WTC11 (cell line): Measurements from ENCODE around the gene BBS9. TPM values are rescaled to one million over a fixed set of nuclear protein-coding genes. Genes with fewer than 3 reads are reported as not detected.

ENCODE experiments used
- ATAC-seq: fragments of 200-7000 bp; cut with Tn5 transposase; 2 replicates; pipeline ENCODE4 v1.10.0; 2021; ENCODE audit warnings: mild to moderate bottlenecking, moderate library complexity
- CTCF ChIA-PET: fragments of 300-600 bp; sonication (Branson Sonifier 250); formaldehyde crosslinking; loops from one replicate; lab custom pipeline; 2021; ENCODE audit warnings: antibody characterized with exemption; lab: Charles Lee
- POLR2A ChIA-PET: fragments of 350-600 bp; sonication (Branson Sonifier 250); formaldehyde crosslinking; loops from one replicate; lab custom pipeline; 2021; ENCODE audit warnings: antibody characterized with exemption; lab: Charles Lee
- DNase-seq: peaks from one replicate; pipeline ENCODE4 v3.0.0; 2021; ENCODE audit warnings: low spot score
- H3K27ac Mint-ChIP-seq: 2 replicates; pipeline ENCODE4 v1.8.0; 2021; ENCODE audit warnings: mixed read lengths
- H3K27me3 Mint-ChIP-seq: 2 replicates; pipeline ENCODE4 v1.8.0; 2021; ENCODE audit warnings: low read depth, mild to moderate bottlenecking, moderate library complexity, mixed read lengths
- H3K36me3 Mint-ChIP-seq: 2 replicates; pipeline ENCODE4 v1.8.0; 2021; ENCODE audit warnings: mixed read lengths
- H3K4me1 Mint-ChIP-seq: 2 replicates; pipeline ENCODE4 v1.8.0; 2022; ENCODE audit warnings: mixed read lengths
- H3K4me3 Mint-ChIP-seq: 2 replicates; pipeline ENCODE4 v1.8.0; 2021; ENCODE audit warnings: mild to moderate bottlenecking, moderate library complexity, mixed read lengths
- H3K9me3 Mint-ChIP-seq: 2 replicates; pipeline ENCODE4 v1.8.0; 2021; ENCODE audit warnings: mixed read lengths
- FOXJ3 ChIP-seq: sonication (generic); formaldehyde crosslinking; IDR thresholded peaks from 2 replicates; pipeline ENCODE4 v1.9.0; 2021; ENCODE audit warnings: missing genetic modification reagents, mild to moderate bottlenecking, borderline replicate concordance
- GABPB1 ChIP-seq: sonication (generic); formaldehyde crosslinking; IDR thresholded peaks from 2 replicates; pipeline ENCODE4 v1.8.1; 2023; ENCODE audit warnings: mild to moderate bottlenecking, missing genetic modification reagents
- GRHL2 ChIP-seq: fragments of 250-450 bp; sonication (Bioruptor Pico); IDR thresholded peaks from 2 replicates; pipeline ENCODE4 v1.8.0; 2022; ENCODE audit warnings: mild to moderate bottlenecking, moderate library complexity; ENCODE audit not compliant: insufficient replicate concordance, severe bottlenecking
- IRF2 ChIP-seq: sonication (generic); formaldehyde crosslinking; IDR thresholded peaks from 2 replicates; pipeline ENCODE4 v1.8.0; 2022; ENCODE audit warnings: low read depth, missing genetic modification reagents, borderline replicate concordance
- JAZF1 ChIP-seq: fragments of 250-450 bp; sonication (Bioruptor Pico); IDR thresholded peaks from 2 replicates; pipeline ENCODE4 v1.9.0; 2021; ENCODE audit warnings: moderate library complexity, mild to moderate bottlenecking, inconsistent platforms
- NFE2L1 ChIP-seq: sonication (generic); formaldehyde crosslinking; IDR thresholded peaks from 2 replicates; pipeline ENCODE4 v1.8.1; 2023; ENCODE audit warnings: missing genetic modification reagents
- RELA ChIP-seq: sonication (generic); formaldehyde crosslinking; IDR thresholded peaks from 2 replicates; pipeline ENCODE4 v1.8.1; 2022; ENCODE audit warnings: missing genetic modification reagents, mild to moderate bottlenecking, borderline replicate concordance
- SMAD3 ChIP-seq: sonication (generic); formaldehyde crosslinking; IDR thresholded peaks from 2 replicates; pipeline ENCODE4 v1.8.0; 2022; ENCODE audit warnings: missing genetic modification reagents, mild to moderate bottlenecking, borderline replicate concordance
- SMAD4 ChIP-seq: sonication (generic); formaldehyde crosslinking; IDR thresholded peaks from 2 replicates; pipeline ENCODE4 v1.8.0; 2022; ENCODE audit warnings: mild to moderate bottlenecking, missing genetic modification reagents
- SP1 ChIP-seq: sonication (generic); formaldehyde crosslinking; conservative IDR thresholded peaks from 2 replicates; pipeline ENCODE4 v1.8.1; 2022; ENCODE audit warnings: missing genetic modification reagents
- TEAD1 ChIP-seq: sonication (generic); formaldehyde crosslinking; IDR thresholded peaks from 2 replicates; pipeline ENCODE4 v1.8.0; 2022; ENCODE audit warnings: mild to moderate bottlenecking, missing genetic modification reagents
- TEAD4 ChIP-seq: sonication (generic); formaldehyde crosslinking; IDR thresholded peaks from 2 replicates; pipeline ENCODE4 v1.8.0; 2022; ENCODE audit warnings: mild to moderate bottlenecking, missing genetic modification reagents
- ZNF232 ChIP-seq: sonication (generic); formaldehyde crosslinking; IDR thresholded peaks from 2 replicates; pipeline ENCODE4 v1.8.0; 2022; ENCODE audit warnings: mild to moderate bottlenecking, missing genetic modification reagents
- ZNF423 ChIP-seq: fragments of 250-450 bp; sonication (Bioruptor Pico); IDR thresholded peaks from 2 replicates; pipeline ENCODE4 v2.1.2; 2022; ENCODE audit warnings: mild to moderate bottlenecking, moderate library complexity
- total RNA-seq: library from RNA; stranded (reverse); gene quantifications from 3 replicates; pipeline ENCODE4 v1.2.3, GENCODE V29; 2021
- TF ChIP-seq, protein P1 (sequence below): sonication (generic); formaldehyde crosslinking; conservative IDR thresholded peaks from 2 replicates; pipeline ENCODE4 v1.8.1; 2022; ENCODE audit warnings: mild to moderate bottlenecking, missing genetic modification reagents
- TF ChIP-seq, protein P2 (sequence below): fragments of 250-450 bp; sonication (Bioruptor Pico); IDR thresholded peaks from 2 replicates; pipeline ENCODE4 v2.1.2; 2022; ENCODE audit warnings: mild to moderate bottlenecking, moderate library complexity
- TF ChIP-seq, protein P3 (sequence below): sonication (generic); formaldehyde crosslinking; IDR thresholded peaks from 2 replicates; pipeline ENCODE4 v1.8.0; 2022; ENCODE audit warnings: mild to moderate bottlenecking, missing genetic modification reagents
- TF ChIP-seq, protein P4 (sequence below): fragments of 200-600 bp; IDR thresholded peaks from 2 replicates; pipeline ENCODE4 v1.8.0; 2022; ENCODE audit warnings: antibody characterized with exemption
- TF ChIP-seq, protein P5 (sequence below): sonication (generic); formaldehyde crosslinking; IDR thresholded peaks from 2 replicates; pipeline ENCODE4 v1.8.1; 2022; ENCODE audit warnings: low read depth, missing genetic modification reagents, borderline replicate concordance
- TF ChIP-seq, protein P6 (sequence below): sonication (generic); formaldehyde crosslinking; IDR thresholded peaks from 2 replicates; pipeline ENCODE4 v1.8.0; 2023; ENCODE audit warnings: mild to moderate bottlenecking, missing genetic modification reagents
- TF ChIP-seq, protein P7 (sequence below): fragments of 250-450 bp; sonication (Bioruptor Pico); conservative IDR thresholded peaks from 2 replicates; pipeline ENCODE4 v1.9.0; 2021; ENCODE audit warnings: mild to moderate bottlenecking

The BBS9 gene
- total RNA-seq, 1 experiment from 2014 or later: 56.6 TPM

DNA sequence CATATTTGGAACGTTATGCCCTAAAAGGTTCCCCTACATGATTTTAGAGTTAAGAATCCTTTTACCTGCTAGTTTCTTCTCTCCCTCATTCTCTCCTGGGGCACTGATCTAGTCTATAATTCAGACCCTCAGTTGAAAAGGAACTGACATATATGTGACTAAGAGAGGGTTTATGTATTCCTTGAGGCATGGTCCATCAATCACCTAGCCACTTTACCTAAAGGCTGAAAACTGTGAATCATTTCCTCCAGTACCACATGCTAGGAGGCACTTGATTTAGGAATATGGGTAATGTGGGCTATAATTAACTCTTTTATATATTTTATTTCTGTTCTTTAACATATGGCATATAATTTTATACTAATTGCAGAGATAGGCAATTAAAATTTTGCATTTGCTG lies 303.5 kb downstream of the BBS9 start:
- H3K4me1 Mint-ChIP-seq: no peaks in the 10 kb centered on the region
- POLR2A ChIA-PET: no interaction called here
- H3K36me3 Mint-ChIP-seq: no peaks in the 10 kb centered on the region
- ATAC-seq (no peak), DNase-seq (no peak)
- no peak overlapping the region for H3K27ac Mint-ChIP-seq
- H3K9me3 Mint-ChIP-seq: no peaks in the 10 kb centered on the region
- H3K27me3 Mint-ChIP-seq: no peaks in the 10 kb centered on the region
- TF ChIP-seq, protein P1, sequence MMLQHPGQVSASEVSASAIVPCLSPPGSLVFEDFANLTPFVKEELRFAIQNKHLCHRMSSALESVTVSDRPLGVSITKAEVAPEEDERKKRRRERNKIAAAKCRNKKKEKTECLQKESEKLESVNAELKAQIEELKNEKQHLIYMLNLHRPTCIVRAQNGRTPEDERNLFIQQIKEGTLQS (CRISPR knock-in tag): no peak
- no peak for TF ChIP-seq RELA (CRISPR knock-in tag)
- CTCF ChIA-PET: no interaction called here
- no peak overlapping the region for H3K4me3 Mint-ChIP-seq

DNA sequence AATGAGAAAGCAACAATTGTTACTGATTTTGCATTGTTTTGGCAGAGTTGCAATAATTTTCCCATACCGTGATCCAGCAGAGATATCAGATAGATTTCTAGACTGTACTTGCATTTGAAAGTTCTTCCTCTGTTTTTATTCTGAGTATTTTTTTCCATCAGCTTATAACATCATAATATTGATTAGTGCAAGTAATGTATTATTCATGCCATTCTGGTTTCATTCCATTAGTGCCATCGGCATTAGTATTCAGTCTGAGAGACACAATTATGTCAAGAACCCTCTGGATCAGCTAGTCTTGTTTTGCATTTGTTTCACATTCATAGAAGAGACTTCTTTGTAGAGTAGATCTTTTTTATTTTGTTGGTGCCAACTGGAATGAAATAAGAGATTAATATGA lies 304.0 kb downstream of the BBS9 start:
- Mint-ChIP-seq H3K27ac (no peak overlapping the region), H3K36me3 (no peaks in the 10 kb centered on the region), H3K27me3 (no peaks in the 10 kb centered on the region), H3K4me1 (no peaks in the 10 kb centered on the region), H3K4me3 (no peak overlapping the region), H3K9me3 (no peaks in the 10 kb centered on the region)
- ChIA-PET CTCF (no interaction called here), POLR2A (no interaction called here)
- ATAC-seq (no peak), DNase-seq (no peak)
- TF ChIP-seq, protein P2, sequence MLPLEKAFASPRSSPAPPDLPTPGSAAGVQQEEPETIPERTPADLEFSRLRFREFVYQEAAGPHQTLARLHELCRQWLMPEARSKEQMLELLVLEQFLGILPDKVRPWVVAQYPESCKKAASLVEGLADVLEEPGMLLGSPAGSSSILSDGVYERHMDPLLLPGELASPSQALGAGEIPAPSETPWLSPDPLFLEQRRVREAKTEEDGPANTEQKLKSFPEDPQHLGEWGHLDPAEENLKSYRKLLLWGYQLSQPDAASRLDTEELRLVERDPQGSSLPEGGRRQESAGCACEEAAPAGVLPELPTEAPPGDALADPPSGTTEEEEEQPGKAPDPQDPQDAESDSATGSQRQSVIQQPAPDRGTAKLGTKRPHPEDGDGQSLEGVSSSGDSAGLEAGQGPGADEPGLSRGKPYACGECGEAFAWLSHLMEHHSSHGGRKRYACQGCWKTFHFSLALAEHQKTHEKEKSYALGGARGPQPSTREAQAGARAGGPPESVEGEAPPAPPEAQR (CRISPR knock-in tag): no peak
- no peak for TF ChIP-seq FOXJ3

DNA sequence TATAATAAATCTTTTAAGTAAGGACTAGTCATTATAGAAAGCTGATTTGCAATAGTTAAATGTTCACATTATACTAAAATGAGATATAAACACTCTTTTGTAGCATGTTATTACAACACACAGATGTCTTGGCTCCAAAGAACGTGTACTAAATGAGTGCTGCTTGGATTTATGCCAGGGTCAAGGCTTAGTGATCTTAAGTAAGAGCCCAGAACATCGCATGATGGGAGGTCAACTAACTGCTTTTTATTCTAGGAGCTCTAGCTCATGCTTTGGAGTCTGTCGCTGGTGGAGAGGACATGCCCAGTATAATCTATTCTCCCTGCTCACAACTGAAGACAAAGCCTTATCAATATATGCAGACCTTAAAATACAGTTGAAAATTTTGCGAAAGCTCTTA lies 315.1 kb downstream of the BBS9 start:
- ChIA-PET CTCF (interaction anchor here (1.7 to 1.8 kb wide), 2 partner anchors 15 to 229 kb away, joined by 4 to 5 read pairs; no protein-coding TSS in a partner anchor), POLR2A (no interaction called here)
- no peak overlapping the region for H3K4me3 Mint-ChIP-seq
- peaks cover 15% of the 10 kb centered on the region for H3K4me1 Mint-ChIP-seq
- no peak for DNase-seq
- H3K27ac Mint-ChIP-seq: no peak overlapping the region
- no peaks in the 10 kb centered on the region for H3K9me3 Mint-ChIP-seq
- TF ChIP-seq, protein P3, sequence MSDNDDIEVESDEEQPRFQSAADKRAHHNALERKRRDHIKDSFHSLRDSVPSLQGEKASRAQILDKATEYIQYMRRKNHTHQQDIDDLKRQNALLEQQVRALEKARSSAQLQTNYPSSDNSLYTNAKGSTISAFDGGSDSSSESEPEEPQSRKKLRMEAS (CRISPR knock-in tag): no peak
- no peak for TF ChIP-seq IRF2 (CRISPR knock-in tag)
- TF ChIP-seq SMAD3 (CRISPR knock-in tag): no peak
- no peak for TF ChIP-seq ZNF423 (CRISPR knock-in tag)
- no peak for TF ChIP-seq JAZF1 (CRISPR knock-in tag)
- TF ChIP-seq, protein P4, sequence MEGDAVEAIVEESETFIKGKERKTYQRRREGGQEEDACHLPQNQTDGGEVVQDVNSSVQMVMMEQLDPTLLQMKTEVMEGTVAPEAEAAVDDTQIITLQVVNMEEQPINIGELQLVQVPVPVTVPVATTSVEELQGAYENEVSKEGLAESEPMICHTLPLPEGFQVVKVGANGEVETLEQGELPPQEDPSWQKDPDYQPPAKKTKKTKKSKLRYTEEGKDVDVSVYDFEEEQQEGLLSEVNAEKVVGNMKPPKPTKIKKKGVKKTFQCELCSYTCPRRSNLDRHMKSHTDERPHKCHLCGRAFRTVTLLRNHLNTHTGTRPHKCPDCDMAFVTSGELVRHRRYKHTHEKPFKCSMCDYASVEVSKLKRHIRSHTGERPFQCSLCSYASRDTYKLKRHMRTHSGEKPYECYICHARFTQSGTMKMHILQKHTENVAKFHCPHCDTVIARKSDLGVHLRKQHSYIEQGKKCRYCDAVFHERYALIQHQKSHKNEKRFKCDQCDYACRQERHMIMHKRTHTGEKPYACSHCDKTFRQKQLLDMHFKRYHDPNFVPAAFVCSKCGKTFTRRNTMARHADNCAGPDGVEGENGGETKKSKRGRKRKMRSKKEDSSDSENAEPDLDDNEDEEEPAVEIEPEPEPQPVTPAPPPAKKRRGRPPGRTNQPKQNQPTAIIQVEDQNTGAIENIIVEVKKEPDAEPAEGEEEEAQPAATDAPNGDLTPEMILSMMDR: no peak
- TF ChIP-seq ZNF232 (CRISPR knock-in tag): no peak
- TF ChIP-seq, protein P5, sequence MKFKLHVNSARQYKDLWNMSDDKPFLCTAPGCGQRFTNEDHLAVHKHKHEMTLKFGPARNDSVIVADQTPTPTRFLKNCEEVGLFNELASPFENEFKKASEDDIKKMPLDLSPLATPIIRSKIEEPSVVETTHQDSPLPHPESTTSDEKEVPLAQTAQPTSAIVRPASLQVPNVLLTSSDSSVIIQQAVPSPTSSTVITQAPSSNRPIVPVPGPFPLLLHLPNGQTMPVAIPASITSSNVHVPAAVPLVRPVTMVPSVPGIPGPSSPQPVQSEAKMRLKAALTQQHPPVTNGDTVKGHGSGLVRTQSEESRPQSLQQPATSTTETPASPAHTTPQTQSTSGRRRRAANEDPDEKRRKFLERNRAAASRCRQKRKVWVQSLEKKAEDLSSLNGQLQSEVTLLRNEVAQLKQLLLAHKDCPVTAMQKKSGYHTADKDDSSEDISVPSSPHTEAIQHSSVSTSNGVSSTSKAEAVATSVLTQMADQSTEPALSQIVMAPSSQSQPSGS: no peak
- no peak for TF ChIP-seq GRHL2 (CRISPR knock-in tag)
- TF ChIP-seq TEAD4 (CRISPR knock-in tag): no peak
- no peak for TF ChIP-seq TEAD1 (CRISPR knock-in tag)
- no peak for TF ChIP-seq SMAD4
- TF ChIP-seq, protein P6, sequence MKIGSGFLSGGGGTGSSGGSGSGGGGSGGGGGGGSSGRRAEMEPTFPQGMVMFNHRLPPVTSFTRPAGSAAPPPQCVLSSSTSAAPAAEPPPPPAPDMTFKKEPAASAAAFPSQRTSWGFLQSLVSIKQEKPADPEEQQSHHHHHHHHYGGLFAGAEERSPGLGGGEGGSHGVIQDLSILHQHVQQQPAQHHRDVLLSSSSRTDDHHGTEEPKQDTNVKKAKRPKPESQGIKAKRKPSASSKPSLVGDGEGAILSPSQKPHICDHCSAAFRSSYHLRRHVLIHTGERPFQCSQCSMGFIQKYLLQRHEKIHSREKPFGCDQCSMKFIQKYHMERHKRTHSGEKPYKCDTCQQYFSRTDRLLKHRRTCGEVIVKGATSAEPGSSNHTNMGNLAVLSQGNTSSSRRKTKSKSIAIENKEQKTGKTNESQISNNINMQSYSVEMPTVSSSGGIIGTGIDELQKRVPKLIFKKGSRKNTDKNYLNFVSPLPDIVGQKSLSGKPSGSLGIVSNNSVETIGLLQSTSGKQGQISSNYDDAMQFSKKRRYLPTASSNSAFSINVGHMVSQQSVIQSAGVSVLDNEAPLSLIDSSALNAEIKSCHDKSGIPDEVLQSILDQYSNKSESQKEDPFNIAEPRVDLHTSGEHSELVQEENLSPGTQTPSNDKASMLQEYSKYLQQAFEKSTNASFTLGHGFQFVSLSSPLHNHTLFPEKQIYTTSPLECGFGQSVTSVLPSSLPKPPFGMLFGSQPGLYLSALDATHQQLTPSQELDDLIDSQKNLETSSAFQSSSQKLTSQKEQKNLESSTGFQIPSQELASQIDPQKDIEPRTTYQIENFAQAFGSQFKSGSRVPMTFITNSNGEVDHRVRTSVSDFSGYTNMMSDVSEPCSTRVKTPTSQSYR (CRISPR knock-in tag): no peak
- no peak for TF ChIP-seq SP1
- no peak for TF ChIP-seq NFE2L1
- TF ChIP-seq, protein P7, sequence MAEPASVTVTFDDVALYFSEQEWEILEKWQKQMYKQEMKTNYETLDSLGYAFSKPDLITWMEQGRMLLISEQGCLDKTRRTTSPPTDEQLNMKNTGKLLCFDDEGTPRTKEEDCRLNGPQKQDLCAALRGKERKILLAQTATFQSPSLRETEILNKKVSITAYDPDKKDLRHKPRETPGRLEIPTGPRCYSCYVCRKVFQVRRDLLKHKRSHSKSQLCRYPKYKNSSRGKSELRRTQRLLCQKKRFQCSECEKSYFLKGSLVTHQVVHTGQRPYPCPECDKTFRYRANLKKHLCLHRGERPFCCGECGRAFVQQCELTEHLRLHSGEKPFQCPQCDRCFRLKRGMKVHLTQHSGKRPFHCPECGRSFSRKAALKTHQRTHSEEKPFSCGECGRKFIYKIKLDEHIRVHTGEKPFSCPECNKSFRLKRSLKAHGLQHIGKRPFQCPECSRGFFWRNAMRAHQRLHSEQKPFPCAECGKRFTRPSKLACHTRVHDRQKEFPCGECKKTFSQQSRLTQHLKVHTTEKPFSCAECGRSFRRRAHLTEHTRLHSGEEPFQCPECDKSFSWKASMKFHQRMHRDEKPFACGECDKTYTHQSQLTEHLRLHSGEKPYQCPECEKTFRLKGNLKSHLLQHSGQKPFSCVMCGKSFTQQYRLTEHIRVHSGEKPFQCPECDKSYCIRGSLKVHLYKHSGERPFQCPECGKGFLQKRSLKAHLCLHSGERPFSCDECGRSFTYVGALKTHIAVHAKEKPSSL (CRISPR knock-in tag): no peak
- TF ChIP-seq GABPB1 (CRISPR knock-in tag): no peak
- TF ChIP-seq, all 79 proteins: peak for 0
- ATAC-seq: no peak
- no peaks in the 10 kb centered on the region for H3K36me3 Mint-ChIP-seq
- no peaks in the 10 kb centered on the region for H3K27me3 Mint-ChIP-seq
